ENCODE results near the gene ZBED4.

Gene ZBED4

GRCh38 chr22:49825944-49826602, 27.6 kb upstream of the ZBED4 start:
- peak; percentile 32 to 47 for DNase-seq (ENCODE audit: low read depth in 2 of 2)

DNA sequence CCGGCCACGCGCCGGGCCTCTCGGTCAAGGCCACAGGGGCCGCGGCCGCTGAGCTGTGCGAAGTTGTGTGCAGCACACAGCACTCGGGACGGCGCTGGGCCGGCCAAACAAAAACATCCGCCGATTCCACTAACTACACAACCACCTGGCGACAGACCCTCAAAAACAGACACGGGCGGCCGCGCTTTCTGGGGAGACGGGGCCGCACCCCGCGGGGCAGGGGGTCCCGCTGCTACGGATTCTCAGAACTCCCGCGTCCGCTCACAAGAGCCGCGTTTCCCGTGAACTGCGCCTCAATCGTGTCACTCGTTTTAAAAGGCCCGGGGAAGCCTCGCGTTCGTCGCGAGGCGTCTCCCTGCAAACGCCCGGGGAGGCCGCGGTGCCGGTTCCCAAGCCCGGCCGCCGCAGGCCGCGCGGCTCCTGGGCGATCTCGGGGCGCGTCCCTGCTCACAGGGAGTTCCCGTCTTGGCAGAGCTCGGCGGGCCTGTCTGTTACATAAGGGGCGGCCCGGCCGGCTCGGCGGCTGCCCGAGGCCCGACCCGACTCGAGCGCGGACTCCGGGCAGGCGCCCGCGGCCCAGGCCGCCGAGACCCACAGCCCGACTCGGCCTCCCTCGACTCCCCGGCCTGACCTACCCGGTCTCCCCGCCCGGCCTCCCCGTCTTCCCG, 26.9 kb upstream of the ZBED4 start:
- no peak for DNase-seq (ENCODE audit: low read depth in 2 of 2)

DNA sequence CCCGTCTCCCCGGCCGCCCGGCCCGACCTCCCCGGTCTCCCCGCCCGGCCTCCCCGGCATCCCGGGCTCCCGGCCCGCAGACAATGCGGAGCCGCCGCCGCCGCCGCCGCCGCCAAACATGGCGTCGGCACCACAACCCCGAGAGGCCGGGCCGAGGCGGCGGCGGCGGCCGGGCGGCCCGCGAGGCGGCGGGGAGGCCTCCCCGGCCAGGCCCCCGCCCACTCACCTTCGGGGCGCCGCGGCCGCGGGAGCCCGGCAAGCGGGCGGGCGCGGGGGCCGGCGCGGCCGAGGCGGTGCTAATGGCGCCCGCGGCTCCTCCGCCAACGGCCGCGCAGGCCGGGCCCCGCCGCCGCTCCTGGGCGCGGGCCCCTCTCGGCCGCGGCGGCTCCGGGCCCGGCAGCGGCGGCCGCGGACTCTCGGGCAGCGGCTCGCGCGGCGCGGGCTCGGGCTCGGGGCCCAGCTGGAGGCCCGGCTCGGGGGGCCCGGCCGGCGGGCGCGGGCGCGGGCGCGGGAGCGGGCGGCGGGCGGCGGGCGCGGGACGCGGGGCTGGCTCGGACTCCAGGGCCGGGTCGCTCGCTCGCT, 26.3 kb upstream of the ZBED4 start:
- no peak for DNase-seq (ENCODE audit: low read depth in 2 of 2)

DNA sequence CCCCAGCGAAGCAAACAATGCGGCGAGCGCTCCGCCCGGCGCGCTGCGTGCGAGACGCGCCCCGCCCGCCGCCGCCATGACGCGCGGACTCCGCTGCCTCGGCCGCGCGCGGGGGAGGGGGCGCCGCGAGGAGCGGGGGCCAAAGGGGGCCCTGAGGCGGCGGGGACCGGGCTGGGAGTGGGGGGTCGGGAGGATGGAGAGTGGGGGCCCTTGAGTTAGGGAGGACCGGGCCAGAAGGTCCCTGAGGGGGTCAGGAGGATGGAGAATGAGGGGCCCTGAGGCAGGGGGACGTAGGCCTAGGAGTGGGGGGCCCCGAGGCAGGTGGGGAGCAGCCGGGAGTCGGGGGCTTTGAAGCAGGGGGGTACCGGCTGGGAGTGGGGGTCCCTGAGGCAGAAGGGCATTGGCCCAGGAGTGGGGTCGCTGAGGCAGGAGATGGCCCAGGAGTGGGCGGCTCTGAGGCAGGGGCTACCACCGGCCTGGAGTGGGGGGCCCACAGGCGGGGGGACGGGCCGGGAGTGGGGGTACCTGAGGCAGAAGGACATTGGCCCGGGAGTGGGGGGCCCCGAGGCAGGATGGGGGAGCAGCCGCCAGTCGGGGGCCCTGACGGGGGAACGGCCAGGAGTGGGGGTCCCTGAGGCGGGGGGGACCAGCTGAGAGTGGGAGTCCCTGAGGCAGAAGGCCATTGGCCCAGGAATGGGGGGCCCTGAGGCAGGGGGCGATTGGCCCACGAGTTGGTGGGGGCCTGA, 25.6 kb upstream of the ZBED4 start, which contains the start of gene BRD1:
BRD1 (minus strand) TSS at position 21 of the 746 bp plus-strand sequence. CDS start 3,556 bp downstream, outside the sequence.
- DNase-seq (ENCODE audit: low read depth in 2 of 2): peak; percentile 25 to 36

DNA sequence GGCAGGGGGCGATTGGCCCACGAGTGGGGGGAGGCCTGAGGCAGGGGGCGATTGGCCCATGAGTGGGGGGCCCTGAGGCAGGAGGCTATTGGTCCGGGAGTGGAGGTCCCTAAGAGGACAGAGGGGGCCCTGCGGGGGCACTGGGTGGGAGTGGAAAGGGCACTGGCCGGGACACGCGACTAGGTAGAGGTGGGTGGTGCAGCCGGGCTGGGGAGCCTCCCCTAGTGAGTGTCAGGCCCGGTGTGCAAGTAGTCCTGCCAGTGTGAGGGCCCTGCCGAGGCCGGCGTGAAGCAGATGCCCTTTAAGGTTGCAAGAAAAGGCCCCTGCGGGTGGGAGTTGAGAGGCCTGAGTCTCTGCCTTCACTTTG, 25.1 kb upstream of the ZBED4 start:
- no peak for DNase-seq (ENCODE audit: low read depth in 2 of 2)

DNA sequence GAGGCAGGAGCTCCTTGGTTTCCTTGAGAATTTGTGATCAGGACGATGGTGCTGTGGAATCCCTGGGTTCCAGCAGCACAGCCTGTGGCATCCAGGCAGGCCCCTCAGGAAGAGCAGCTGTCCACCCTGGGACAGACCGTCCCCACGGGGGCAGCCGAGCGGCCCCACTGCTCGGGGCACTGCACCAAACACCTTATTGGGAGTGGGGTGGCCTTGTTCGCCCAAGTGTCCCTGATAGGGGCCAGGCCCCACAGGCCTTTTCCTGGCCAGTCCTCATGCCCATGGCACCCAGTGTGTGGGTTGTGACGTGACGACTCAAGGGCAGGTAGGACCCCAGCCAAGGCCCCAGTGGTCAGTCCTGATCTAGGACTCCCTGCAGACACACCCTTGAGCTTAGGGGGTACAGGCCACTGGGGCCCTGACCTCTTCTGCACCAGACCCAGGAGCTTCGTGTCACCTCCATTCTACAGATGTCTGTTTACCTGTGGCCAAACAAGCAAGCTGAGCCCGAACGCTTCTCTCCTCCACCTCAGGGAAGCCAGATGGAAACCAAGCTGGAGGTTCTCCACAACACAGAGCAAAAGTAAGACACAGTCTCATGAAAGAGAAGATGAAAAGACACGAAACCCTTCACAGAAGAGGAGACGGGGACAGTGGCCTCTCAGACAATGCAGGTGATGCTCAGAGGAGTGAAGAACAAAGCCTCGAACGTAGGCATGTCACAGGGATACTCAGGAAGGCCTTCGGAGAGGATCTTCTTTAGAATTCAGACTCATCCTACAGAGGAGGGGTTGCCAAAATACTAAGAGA, 24.4 kb upstream of the ZBED4 start:
- DNase-seq (ENCODE audit: low read depth in 2 of 2): no peak

DNA sequence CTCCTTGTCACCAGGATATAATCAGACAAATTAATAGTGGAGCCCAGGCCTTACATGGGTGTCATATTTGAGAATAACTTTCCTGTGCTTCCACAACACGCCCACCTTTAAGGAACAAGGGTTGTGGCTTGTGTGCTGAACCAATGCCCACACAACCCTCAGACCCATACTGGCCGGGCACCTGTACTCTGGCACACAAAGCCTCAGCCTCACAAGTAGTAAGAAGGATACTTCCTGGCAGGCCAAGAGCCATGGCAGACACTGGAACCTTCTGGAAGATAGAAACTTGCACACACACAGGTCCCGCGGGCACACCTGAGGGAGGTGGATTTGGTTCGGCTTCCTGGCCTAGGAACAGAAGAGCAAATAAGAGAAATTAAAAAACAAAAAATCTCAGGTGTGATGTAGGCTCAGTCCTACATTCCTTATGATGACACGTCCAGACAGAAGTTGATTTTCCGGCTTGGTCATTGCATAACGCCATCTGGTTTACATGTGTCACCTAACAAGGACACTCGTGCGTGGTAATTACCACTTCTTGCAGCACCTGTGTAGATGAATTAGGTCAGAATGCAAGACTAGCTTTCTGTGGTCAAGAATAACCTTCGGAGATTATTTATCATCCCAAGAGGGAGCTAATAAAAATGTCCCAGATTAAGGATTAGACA, 20.2 kb upstream of the ZBED4 start:
- DNase-seq (ENCODE audit: low read depth in 2 of 2): no peak

GRCh38 chr22:49838771-49839717, 14.6 kb upstream of the ZBED4 start:
- DNase-seq (ENCODE audit: low read depth in 2 of 2): peak; percentile 57 to 78

GRCh38 chr22:49845241-49845640, 8.4 kb upstream of the ZBED4 start:
- no peak for DNase-seq (ENCODE audit: low read depth in 2 of 2)

GRCh38 chr22:49845666-49846459, 7.8 kb upstream of the ZBED4 start:
- DNase-seq (ENCODE audit: low read depth in 2 of 2): no peak

DNA sequence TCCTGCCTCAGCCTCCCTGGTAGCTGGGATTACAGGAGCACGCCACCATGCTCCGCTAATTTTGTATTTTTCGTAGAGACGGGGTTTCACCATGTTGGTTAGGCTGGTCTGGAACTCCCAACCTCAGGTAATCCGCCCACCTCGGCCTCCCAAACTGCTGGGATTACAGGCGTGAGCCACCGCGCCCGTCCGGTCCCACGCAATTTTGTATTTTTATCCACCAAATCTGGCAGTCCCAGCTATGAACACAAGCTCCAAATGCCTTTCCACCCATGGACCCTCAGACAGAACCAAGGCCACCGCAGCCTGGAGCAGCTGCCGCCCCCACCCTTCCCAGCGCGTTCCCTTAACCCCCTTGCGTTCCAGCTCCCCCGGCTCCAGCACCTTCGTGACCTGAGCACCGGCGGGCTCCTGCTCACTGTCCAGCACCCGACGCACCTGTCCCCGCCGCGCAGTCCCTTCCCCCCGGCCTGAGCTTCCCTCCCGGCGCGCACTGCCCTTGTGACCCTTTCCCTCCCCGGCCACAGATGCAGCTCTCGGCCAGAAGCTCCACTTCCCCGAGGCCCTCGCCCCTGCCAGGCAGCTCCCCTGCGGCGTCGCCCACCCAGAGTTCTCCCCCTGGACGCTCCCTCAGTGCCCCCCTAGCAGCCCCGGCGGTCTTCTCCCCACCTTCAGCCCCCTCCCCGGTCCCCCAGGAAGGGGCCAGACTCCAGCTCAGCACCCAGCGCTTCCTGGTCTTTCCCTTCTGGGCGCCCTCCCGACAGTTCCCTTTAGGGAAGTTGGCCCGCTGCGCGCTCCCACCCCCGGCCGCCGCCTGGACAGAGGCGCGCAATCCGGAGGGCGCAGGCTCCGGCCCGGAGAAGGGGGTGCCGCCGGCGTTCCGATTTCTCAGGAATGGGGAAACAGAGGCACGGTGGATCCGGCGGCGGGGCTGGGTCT, 5.6 kb upstream of the ZBED4 start:
- no peak for DNase-seq (ENCODE audit: low read depth in 2 of 2)

- DNase-seq (ENCODE audit: low read depth in 2 of 2): no peak
Observed at GRCh38 chr22:49848690-49849160, 4.9 kb upstream of the ZBED4 start.

DNA sequence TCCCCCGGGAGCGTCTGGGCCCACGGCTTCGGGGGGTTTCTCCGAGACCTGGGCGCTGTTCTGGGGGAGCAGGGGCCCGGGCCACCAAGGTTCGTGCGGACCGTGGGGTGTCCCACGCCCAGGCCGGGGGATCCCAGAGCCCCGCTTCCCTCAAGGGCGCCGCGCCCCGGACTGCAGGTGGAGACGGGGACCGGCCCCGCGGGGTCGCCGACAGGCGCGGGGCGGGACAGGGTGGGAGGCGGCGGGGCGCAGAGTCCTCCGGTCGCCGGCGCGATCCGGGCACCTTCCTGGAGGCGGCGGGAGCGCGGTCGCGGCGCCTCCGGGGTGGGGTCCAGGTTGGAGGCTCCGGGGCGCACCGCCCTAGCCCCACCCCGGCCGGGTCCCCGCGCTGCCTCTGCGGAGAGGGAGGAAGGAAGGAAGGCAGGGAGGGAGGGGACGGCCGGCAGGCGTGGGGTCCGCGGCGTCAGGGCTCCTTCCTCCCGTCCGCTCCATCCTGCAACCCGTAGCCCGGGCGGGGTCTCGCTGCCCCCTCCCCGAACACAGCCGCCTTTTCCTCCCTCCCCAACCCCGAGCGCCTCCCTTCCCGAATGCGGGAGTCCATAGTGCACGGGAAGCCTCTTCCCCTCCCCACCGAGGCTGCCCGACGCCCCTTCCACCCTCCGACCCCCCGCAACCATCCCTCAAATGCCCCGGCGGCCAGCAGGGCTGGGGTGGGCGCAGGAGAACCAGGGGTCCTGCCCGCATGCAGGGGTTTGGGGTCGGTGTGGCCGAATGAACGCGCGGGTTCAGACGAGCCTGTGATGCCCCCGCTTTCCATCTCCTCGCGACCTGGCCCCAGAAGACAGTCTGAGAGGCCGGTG, 4.3 kb upstream of the ZBED4 start:
- DNase-seq (ENCODE audit: low read depth in 2 of 2): no peak

- DNase-seq (ENCODE audit: low read depth in 2 of 2): no peak
Observed at GRCh38 chr22:49850021-49850911, 3.4 kb upstream of the ZBED4 start.

DNA sequence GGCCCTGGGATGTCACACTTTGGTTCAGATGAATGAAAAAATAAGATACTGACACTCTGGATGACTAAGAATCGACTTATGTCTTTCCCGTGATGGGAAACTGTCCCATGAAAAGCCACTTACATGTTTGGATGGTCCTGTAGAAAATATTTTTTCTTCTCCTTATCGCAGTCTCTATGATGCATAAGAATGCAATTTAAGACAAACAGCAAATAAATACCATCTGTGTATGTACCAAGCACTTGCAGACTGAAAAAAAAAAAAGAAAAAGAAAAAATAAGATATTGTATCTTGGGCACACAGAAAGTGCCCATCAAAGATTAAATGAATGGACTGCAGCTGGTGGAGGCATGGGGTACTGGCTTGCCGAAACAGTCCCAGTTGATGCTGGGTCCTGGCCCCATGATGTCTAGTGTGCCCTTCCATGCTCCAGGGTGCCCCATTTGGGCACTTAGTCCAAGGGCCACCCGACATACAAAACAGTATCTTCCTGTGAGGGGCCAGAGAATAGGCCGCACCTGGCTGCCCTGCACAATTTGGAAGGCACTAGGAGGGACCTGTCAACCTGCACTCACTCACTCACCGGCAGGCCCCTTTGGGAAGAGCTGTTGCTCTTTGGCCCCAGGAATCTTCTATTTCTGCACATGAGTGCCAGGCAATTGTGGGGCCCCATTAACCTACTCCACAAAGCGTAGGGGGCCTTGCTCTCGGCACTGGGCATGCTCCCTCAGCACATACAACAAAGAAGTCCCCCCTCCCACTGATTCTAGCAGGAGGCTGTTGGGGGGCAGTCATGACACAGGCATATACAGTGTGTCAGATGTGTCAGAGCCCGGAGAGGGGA, 2.5 kb upstream of the ZBED4 start:
- no peak for DNase-seq (ENCODE audit: low read depth in 2 of 2)

Data from stimulated activated CD8-positive, alpha-beta memory T cell treated with anti-CD3 and anti-CD28 coated beads, Interleukin-2, amount 100 ng/mL, for 1 hour (primary cell).